ENCODE data around the gene C19orf67. TPM values are rescaled to one million over a fixed set of nuclear protein-coding genes. Genes with fewer than 3 reads are reported as not detected.

Gene C19orf67
- polyA plus RNA-seq, 1 donor (not counting 4 experiments of a cell fraction or from before 2014, with no cell fraction given) = not detected

DNA sequence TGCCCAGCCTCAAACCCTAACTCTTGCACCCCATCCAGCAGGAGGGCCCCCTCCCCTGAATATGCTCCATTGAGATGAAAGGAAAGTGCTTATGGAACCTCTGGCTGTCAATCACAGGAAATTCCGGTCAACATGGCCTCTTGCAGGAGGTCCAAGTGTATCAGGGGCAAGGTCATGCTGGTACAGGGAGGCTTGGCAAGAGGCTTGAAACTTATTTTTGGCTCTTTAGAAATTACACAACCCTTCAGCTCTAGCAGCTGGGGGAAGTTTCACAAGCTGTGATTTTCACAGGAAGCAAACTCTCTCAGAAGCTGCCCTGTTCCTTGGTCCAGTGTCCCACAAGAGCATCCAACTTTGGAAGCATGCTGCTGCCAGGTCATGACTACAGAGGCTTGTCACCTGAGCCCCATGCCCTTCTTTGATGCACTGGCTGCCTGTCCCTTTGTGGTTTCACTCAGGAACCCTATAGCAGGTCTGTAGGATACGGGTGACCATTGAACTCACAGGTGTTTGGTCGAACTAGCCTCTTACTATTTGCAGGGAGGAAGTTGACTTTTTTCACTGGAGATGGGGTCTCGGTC is 42.4 kb upstream of the C19orf67 start:
- no peak for FAIRE-seq
- no peak overlapping the region for H3K27ac ChIP-seq (ENCODE audit: control insufficient read depth, insufficient read depth, low read length)

GRCh38 chr19:14127176-14127575 is 41.6 kb upstream of the C19orf67 start:
- H3K9ac ChIP-seq (ENCODE audit: control insufficient read depth, extremely low read depth, insufficient read depth, low read length) = no peak overlapping the region
- H3K4me1 ChIP-seq (ENCODE audit: control insufficient read depth, extremely low read depth, insufficient read depth, low read length) = no peaks in the 10 kb centered on the region
- H4K20me1 ChIP-seq (ENCODE audit: control insufficient read depth, extremely low read depth, insufficient read depth, low read length) = no peaks in the 10 kb centered on the region
- DNase-seq (ENCODE audit: low read depth, low spot score) (no peak), FAIRE-seq (no peak)
- no peaks in the 10 kb centered on the region for H3K9me1 ChIP-seq (ENCODE audit: control insufficient read depth, extremely low read depth, insufficient read depth, low read length)
- dilution Hi-C loops (cut with MboI; ENCODE audit: extremely low pct_ligation_motif_present, low sequenced_read_pairs) = no loop called here
- H3K36me3 ChIP-seq (ENCODE audit: control insufficient read depth in 2 of 2, extremely low read depth in 1 of 2, insufficient read depth in 2 of 2, low read length in 2 of 2) = peaks cover 0 to 5% of the 10 kb centered on the region in 2 experiments
- no peaks in the 10 kb centered on the region for H3K79me2 ChIP-seq (ENCODE audit: control insufficient read depth, insufficient read depth, low read length)
- no peaks in the 10 kb centered on the region for H3K9me3 ChIP-seq (ENCODE audit: control insufficient read depth, low read depth, low read length)
- no peaks in the 10 kb centered on the region for H3K27me3 ChIP-seq (ENCODE audit: control insufficient read depth, extremely low read depth, insufficient read depth, low read length)
- H2AFZ ChIP-seq (ENCODE audit: control insufficient read depth, low read length) = no peak overlapping the region
- H3K4me3 ChIP-seq (ENCODE audit: control insufficient read depth in 2 of 3, extremely low read depth in 1 of 3, insufficient read depth in 2 of 3, low read depth in 1 of 3, low read length in 3 of 3) = no peak overlapping the region
- no peak overlapping the region for H3K27ac ChIP-seq (ENCODE audit: control insufficient read depth, insufficient read depth, low read length)
- H3K4me2 ChIP-seq (ENCODE audit: control insufficient read depth, extremely low read depth, insufficient read depth, low read depth, low read length) = no peak overlapping the region
- TF ChIP-seq EZH2 (IDR thresholded peaks at IDR 0.05; ENCODE audit: low read length) (no peak), CTCF (optimal IDR thresholded peaks at IDR 0.05 in 1 of 3, IDR thresholded peaks at IDR 0.05 in 1 of 3, conservative IDR thresholded peaks at IDR 0.05 in 1 of 3; ENCODE audit: extremely low read depth in 1 of 3, insufficient read depth in 2 of 3, low read length in 3 of 3) (no peak)

More for the DNA sequence above, 42.4 kb upstream of the C19orf67 start:
- H3K4me3 ChIP-seq (ENCODE audit: control insufficient read depth in 2 of 3, extremely low read depth in 1 of 3, insufficient read depth in 2 of 3, low read depth in 1 of 3, low read length in 3 of 3) = no peak overlapping the region
- H3K4me1 ChIP-seq (ENCODE audit: control insufficient read depth, extremely low read depth, insufficient read depth, low read length) = no peaks in the 10 kb centered on the region
- H2AFZ ChIP-seq (ENCODE audit: control insufficient read depth, low read length) = no peak overlapping the region
- H3K9ac ChIP-seq (ENCODE audit: control insufficient read depth, extremely low read depth, insufficient read depth, low read length) = no peak overlapping the region
- H3K27me3 ChIP-seq (ENCODE audit: control insufficient read depth, extremely low read depth, insufficient read depth, low read length) = no peaks in the 10 kb centered on the region
- H3K4me2 ChIP-seq (ENCODE audit: control insufficient read depth, extremely low read depth, insufficient read depth, low read depth, low read length) = no peak overlapping the region
- no peaks in the 10 kb centered on the region for H3K79me2 ChIP-seq (ENCODE audit: control insufficient read depth, insufficient read depth, low read length)
- no peaks in the 10 kb centered on the region for H3K9me3 ChIP-seq (ENCODE audit: control insufficient read depth, low read depth, low read length)
- no peak for DNase-seq (ENCODE audit: low read depth, low spot score)
- peaks cover 0 to 5% of the 10 kb centered on the region in 2 experiments for H3K36me3 ChIP-seq (ENCODE audit: control insufficient read depth in 2 of 2, extremely low read depth in 1 of 2, insufficient read depth in 2 of 2, low read length in 2 of 2)
- TF ChIP-seq CTCF (optimal IDR thresholded peaks at IDR 0.05 in 1 of 3, IDR thresholded peaks at IDR 0.05 in 1 of 3, conservative IDR thresholded peaks at IDR 0.05 in 1 of 3; ENCODE audit: extremely low read depth in 1 of 3, insufficient read depth in 2 of 3, low read length in 3 of 3) = no peak
- TF ChIP-seq EZH2 (IDR thresholded peaks at IDR 0.05; ENCODE audit: low read length) = no peak
- no peaks in the 10 kb centered on the region for H3K9me1 ChIP-seq (ENCODE audit: control insufficient read depth, extremely low read depth, insufficient read depth, low read length)
- dilution Hi-C loops (cut with MboI; ENCODE audit: extremely low pct_ligation_motif_present, low sequenced_read_pairs) = no loop called here
- no peaks in the 10 kb centered on the region for H4K20me1 ChIP-seq (ENCODE audit: control insufficient read depth, extremely low read depth, insufficient read depth, low read length)

Data from keratinocyte (primary cell).